GM21526 (cell line): ENCODE results near the gene TMC8.
"Not testable (repeated sequence)": the region's sequence is repeated elsewhere in the genome, so short reads cannot be mapped to it uniquely, and the experiment has no call there.

Source experiments
- ATAC-seq: cut with Tn5 transposase; IDR thresholded peaks from one replicate; pipeline ENCODE4 v1.9.1; 2021; ENCODE audit warnings: moderate library complexity; ENCODE audit not compliant: unreplicated experiment, low FRiP score

Gene TMC8

GRCh38 chr17:78147315-78147998 is 16.9 kb downstream of the TMC8 start:
- ATAC-seq: no peak

- ATAC-seq: no peak
Measured at GRCh38 chr17:78148286-78149016, 17.9 kb downstream of the TMC8 start.

- ATAC-seq: no peak
Measured at GRCh38 chr17:78151514-78152008, 21.0 kb downstream of the TMC8 start.

GRCh38 chr17:78154903-78155811 is 24.6 kb downstream of the TMC8 start:
- peak; percentile 43 for ATAC-seq

- ATAC-seq: no peak
Measured at GRCh38 chr17:78159575-78160158, 29.1 kb downstream of the TMC8 start.

GRCh38 chr17:78163881-78164747 is 33.5 kb downstream of the TMC8 start:
- ATAC-seq: no peak

GRCh38 chr17:78164748-78165607 is 34.4 kb downstream of the TMC8 start:
- ATAC-seq: no peak

GRCh38 chr17:78166416-78166815 is 35.8 kb downstream of the TMC8 start:
- ATAC-seq: no peak

- peak; percentile 43 for ATAC-seq
Measured at GRCh38 chr17:78168242-78168902, 37.8 kb downstream of the TMC8 start, which contains the start of gene SYNGR2. SYNGR2 (plus strand) TSS chr17:78168581; CDS start chr17:78168617, 36 bp downstream.

- ATAC-seq: peak; percentile 9
Measured at GRCh38 chr17:78168903-78169793, 38.6 kb downstream of the TMC8 start.

- ATAC-seq: no peak
Measured at GRCh38 chr17:78170692-78171590, 40.4 kb downstream of the TMC8 start.

GRCh38 chr17:78171591-78172248 is 41.1 kb downstream of the TMC8 start:
- ATAC-seq: not testable (repeated sequence)

- no peak for ATAC-seq
Measured at GRCh38 chr17:78172249-78173051, 41.9 kb downstream of the TMC8 start.

GRCh38 chr17:78173097-78173715 is 42.6 kb downstream of the TMC8 start:
- no peak for ATAC-seq
